Endothelial cell of coronary artery (primary cell): ENCODE data around the gene RALGAPA2. TPM values are rescaled to one million over a fixed set of nuclear protein-coding genes. Genes with fewer than 3 reads are reported as not detected.

Experiments used
- total RNA-seq: library from RNA; depleted of rRNA; stranded (reverse); fragments of >200 nt; gene quantifications from 2 replicates; pipeline ENCODE4 v1.2.3, GENCODE V29; 2014

RALGAPA2 gene
- total RNA-seq: 24.2 and 24.7 TPM in 2 replicates

GRCh38 chr20:20712474-20713243 is at the start of gene RALGAPA2:
TSS of gene RALGAPA2 (minus strand) at chr20:20712644. CDS start at chr20:20712480, 164 bp downstream.

GRCh38 chr20:20367575-20368417 is 344.6 kb downstream of the RALGAPA2 start, which contains the start of gene INSM1:
TSS of gene INSM1 (plus strand) at chr20:20368104. CDS start at chr20:20368268, 164 bp downstream.

